Measurements from ENCODE around the gene KCNMA1. TPM values are rescaled to one million over a fixed set of nuclear protein-coding genes. Genes with fewer than 3 reads are reported as not detected.
A peak's percentile ranks its signal among the peaks of the same experiment; 100 is the strongest.

KCNMA1 gene
- total RNA-seq, 3 donors from 2014 or later (not counting 1 experiment from before 2014, with no cell fraction given) = 0.40 to 1.8 (median 0.63) TPM

DNA sequence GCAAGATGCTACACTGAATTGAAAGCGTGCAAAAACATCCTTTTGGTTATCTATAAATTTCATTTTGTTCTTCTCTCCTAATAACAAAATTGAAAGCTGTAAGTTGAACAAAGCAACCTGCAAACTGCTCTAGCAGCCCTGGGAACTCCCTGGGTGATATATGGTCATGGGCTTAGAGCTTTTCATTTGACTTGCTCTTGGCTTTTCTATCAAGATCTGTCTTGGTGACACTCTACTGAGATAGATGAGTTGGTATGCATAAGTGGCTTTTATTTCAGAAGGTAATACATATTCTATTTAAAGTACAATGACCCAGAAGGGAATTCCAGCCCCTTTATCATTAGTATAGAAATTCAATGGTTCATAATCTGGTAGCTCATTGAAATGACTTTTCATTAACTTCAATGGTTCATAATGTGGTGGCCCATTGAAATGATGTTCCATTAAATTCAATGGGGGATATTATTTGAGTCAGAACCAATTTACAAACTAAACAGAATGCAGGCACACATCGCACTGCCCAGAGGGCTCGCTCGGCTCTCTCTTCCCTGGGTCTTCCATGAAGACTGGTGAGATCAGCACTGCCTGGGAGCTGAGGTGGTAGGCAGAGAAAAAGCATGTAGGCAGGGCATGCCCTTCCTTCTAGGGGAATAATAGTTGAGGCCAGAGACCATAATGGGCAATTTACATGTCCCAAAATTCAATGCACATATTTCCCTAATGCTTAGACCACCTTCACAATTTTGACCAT lies 10.1 kb upstream of the KCNMA1 start:
- Histone ChIP-seq H3K4me1 (ENCODE audit: control insufficient read depth, insufficient read depth, low read length) (no peaks in the 10 kb centered on the region), H3K36me3 (ENCODE audit: control insufficient read depth, insufficient read depth, low read length) (no peaks in the 10 kb centered on the region), H3K9me3 (ENCODE audit: control insufficient read depth, insufficient read depth, low read length) (no peaks in the 10 kb centered on the region), H3K27me3 (ENCODE audit: control insufficient read depth, insufficient read depth, low read length) (no peaks in the 10 kb centered on the region), H3K4me3 (ENCODE audit: low read length) (no peak overlapping the region), H3K27ac (ENCODE audit: low read length) (no peak overlapping the region)
- Mint-ChIP-seq H3K27me3 (ENCODE audit: low read depth in 2 of 2) (peaks cover 8 to 35% of the 10 kb centered on the region in 2 donors), H3K9me3 (no peaks in the 10 kb centered on the region), H3K4me1 (no peaks in the 10 kb centered on the region), H3K36me3 (no peaks in the 10 kb centered on the region), H3K27ac (no peak overlapping the region), H3K4me3 (no peak overlapping the region)
- TF ChIP-seq, protein P1, sequence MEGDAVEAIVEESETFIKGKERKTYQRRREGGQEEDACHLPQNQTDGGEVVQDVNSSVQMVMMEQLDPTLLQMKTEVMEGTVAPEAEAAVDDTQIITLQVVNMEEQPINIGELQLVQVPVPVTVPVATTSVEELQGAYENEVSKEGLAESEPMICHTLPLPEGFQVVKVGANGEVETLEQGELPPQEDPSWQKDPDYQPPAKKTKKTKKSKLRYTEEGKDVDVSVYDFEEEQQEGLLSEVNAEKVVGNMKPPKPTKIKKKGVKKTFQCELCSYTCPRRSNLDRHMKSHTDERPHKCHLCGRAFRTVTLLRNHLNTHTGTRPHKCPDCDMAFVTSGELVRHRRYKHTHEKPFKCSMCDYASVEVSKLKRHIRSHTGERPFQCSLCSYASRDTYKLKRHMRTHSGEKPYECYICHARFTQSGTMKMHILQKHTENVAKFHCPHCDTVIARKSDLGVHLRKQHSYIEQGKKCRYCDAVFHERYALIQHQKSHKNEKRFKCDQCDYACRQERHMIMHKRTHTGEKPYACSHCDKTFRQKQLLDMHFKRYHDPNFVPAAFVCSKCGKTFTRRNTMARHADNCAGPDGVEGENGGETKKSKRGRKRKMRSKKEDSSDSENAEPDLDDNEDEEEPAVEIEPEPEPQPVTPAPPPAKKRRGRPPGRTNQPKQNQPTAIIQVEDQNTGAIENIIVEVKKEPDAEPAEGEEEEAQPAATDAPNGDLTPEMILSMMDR (IDR thresholded peaks at IDR 0.05) = no peak
- 91% methylated on average over 4 of the region's 4 CpGs for WGBS (ENCODE audit: insufficient coverage)
- DNase-seq = no peak
- intact Hi-C loops (cut with micrococcal nuclease) = no loop called here
- ATAC-seq = no peak

DNA sequence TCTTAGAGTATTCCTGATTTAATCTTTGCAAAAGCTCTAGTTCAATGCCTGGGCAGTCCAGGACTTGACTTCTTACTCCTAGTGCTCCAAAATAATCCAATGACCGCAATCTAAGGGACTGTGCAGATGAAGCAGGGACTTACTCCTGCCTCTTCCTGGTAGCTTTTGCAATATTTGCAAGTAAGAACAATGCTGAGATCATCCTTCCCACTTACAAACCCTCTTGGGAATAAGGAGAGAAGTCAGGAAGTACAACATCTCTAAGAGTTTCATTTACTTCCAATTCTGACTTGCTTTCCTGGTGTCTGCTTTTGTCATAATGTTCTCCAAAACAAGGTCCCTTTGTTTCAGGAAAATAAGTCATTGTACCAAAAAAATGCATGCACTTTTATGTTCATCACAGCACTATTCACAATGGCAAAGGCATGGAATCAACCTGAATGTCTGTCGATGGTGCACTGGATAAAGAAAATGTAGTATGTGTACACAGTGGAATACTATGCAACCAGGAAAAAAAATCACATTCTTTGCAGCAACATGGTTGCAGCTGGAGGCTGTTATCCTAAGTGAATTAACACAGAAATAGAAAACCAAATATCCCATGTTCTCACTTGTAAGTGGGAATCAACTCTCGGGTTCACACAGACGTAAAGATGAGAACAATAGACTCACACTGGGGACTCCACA lies 7.1 kb upstream of the KCNMA1 start:
- Mint-ChIP-seq H3K4me3 (no peak overlapping the region), H3K9me3 (no peaks in the 10 kb centered on the region)
- TF ChIP-seq, protein P1 (IDR thresholded peaks at IDR 0.05) = no peak

DNA sequence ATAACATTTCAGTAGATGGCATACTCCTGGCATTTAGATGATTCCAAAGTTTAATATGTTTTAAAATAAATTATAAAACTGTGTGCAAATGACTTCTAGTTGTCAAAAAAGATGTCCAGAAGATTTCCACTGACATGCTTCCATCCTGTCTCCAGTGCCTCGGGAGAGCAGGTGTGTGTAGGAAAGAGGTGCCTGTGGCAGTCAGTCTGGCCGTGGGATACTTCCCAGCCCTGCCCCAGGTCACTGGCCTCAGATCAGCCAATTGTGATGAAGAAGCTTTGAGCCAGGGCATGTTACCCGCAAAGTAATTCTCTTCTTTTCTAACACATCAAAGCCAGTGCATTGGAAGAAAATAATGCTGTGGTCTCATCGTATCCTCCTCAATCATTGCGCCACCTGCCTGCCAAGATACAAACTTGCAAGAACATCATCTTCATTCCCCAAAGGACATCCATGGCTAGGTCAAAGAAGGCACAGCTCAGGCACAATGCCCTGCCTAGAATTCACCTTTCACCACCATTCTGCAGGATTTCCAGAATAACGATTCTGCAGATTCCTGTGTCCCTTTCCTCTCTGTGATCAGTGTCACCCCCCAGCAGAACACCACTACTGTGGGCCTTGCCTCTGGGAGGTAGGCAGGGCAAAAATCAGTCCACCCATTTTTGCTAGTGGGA lies 6.3 kb upstream of the KCNMA1 start:
- no peak overlapping the region for H3K27ac Mint-ChIP-seq
- no peaks in the 10 kb centered on the region for H3K9me3 Mint-ChIP-seq
- intact Hi-C loops (cut with micrococcal nuclease) = no loop called here
- peaks cover 32 to 55% of the 10 kb centered on the region in 2 donors for H3K27me3 Mint-ChIP-seq (ENCODE audit: low read depth in 2 of 2)
- no peak overlapping the region for H3K27ac ChIP-seq (ENCODE audit: low read length)
- TF ChIP-seq, protein P1 (IDR thresholded peaks at IDR 0.05) = peak; percentile 54
- H3K4me1 ChIP-seq (ENCODE audit: control insufficient read depth, insufficient read depth, low read length) = no peaks in the 10 kb centered on the region
- no peaks in the 10 kb centered on the region for H3K9me3 ChIP-seq (ENCODE audit: control insufficient read depth, insufficient read depth, low read length)
- peaks cover 0 to 5% of the 10 kb centered on the region in 2 donors for H3K4me1 Mint-ChIP-seq
- H3K4me3 Mint-ChIP-seq = no peak overlapping the region
- no peak overlapping the region for H3K4me3 ChIP-seq (ENCODE audit: low read length)
- no peaks in the 10 kb centered on the region for H3K36me3 ChIP-seq (ENCODE audit: control insufficient read depth, insufficient read depth, low read length)
- H3K36me3 Mint-ChIP-seq = no peaks in the 10 kb centered on the region
- DNase-seq (peak in 1 of 2 donors; percentile 61), ATAC-seq (peak in 1 of 3 donors; percentile 57)
- WGBS (ENCODE audit: insufficient coverage) = 49% methylated on average over 6 of the region's 6 CpGs
- peaks cover 5% of the 10 kb centered on the region for H3K27me3 ChIP-seq (ENCODE audit: control insufficient read depth, insufficient read depth, low read length)

More for the DNA sequence above, 7.1 kb upstream of the KCNMA1 start:
- Mint-ChIP-seq H3K4me1 (peaks cover 0 to 5% of the 10 kb centered on the region in 2 donors), H3K27me3 (ENCODE audit: low read depth in 2 of 2) (peaks cover 24 to 47% of the 10 kb centered on the region in 2 donors), H3K36me3 (no peaks in the 10 kb centered on the region), H3K27ac (no peak overlapping the region)
- no peak overlapping the region for H3K27ac ChIP-seq (ENCODE audit: low read length)
- H3K4me3 ChIP-seq (ENCODE audit: low read length) = no peak overlapping the region
- no peaks in the 10 kb centered on the region for H3K36me3 ChIP-seq (ENCODE audit: control insufficient read depth, insufficient read depth, low read length)
- no peaks in the 10 kb centered on the region for H3K9me3 ChIP-seq (ENCODE audit: control insufficient read depth, insufficient read depth, low read length)
- 100% methylated on average over 4 of the region's 4 CpGs for WGBS (ENCODE audit: insufficient coverage)
- peaks cover 4% of the 10 kb centered on the region for H3K27me3 ChIP-seq (ENCODE audit: control insufficient read depth, insufficient read depth, low read length)
- intact Hi-C loops (cut with micrococcal nuclease) = no loop called here
- no peak for ATAC-seq
- DNase-seq = no peak
- H3K4me1 ChIP-seq (ENCODE audit: control insufficient read depth, insufficient read depth, low read length) = no peaks in the 10 kb centered on the region
